ENCODE results near the gene RYR2. TPM values are rescaled to one million over a fixed set of nuclear protein-coding genes. Genes with fewer than 3 reads are reported as not detected.
"Not testable (repeated sequence)": the region's sequence is repeated elsewhere in the genome, so short reads cannot be mapped to it uniquely, and the experiment has no call there.

RYR2 gene
- total RNA-seq, 2 donors from 2014 or later = 14.2 to 17.1 TPM

DNA sequence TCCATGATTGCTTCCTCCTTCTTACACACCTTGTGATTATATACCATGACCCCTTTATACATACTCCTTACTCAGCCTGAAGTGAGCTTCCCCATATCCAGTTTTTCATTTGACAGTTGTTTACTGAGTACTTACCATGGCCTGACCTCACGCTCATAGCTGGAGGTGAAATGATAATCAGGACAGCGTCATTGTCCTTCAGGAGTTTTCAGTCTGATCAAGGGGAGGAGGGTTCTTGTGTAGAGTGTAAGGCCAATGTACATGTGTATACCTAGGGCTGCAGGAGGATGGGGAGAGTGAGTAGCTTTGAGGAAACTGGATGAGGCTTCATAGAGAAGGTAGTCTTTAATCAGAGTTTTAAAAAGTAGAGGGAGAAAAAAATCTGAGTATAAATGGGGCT lies 325.8 kb downstream of the RYR2 start:
- DNase-seq = no peak
- 41 to 48% methylated on average over 2 of the region's 2 CpGs for WGBS, 2 donors

DNA sequence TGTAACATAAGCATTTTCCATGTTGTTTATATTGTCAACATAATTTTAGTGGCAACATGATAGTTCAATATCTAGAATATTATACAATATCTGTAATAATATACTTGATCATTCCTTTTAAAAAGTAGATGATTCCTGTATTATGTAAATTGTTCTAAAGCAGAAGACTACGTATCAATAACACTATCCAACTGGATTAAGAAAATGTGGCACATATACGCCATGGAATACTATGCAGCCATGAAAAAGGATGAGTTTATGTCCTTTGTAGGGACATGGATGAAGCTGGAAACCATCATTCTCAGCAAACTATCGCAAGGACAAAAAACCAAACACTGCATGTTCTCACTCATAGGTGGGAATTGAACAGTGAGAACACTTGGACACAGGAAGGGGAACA lies 329.5 kb downstream of the RYR2 start:
- intact Hi-C loops (cut with DNase I); ATAC-seq: not testable (repeated sequence)
- WGBS, 2 donors = 54 to 70% methylated on average over 3 of the region's 3 CpGs

More for the DNA sequence above, 325.8 kb downstream of the RYR2 start:
- no peak overlapping the region for H3K4me3 ChIP-seq
- intact Hi-C loops (cut with DNase I) = no loop called here
- no peak for ATAC-seq
- H3K36me3 ChIP-seq (replicated peaks in 1 of 2; ENCODE audit: insufficient read depth in 1 of 2, low read depth in 2 of 2) = no peaks in the 10 kb centered on the region
- no peaks in the 10 kb centered on the region for H3K9me3 ChIP-seq
- no peaks in the 10 kb centered on the region for H3K27me3 ChIP-seq
- TF ChIP-seq POLR2A (IDR thresholded peaks at IDR 0.05) = no peak
- TF ChIP-seq, protein P1, sequence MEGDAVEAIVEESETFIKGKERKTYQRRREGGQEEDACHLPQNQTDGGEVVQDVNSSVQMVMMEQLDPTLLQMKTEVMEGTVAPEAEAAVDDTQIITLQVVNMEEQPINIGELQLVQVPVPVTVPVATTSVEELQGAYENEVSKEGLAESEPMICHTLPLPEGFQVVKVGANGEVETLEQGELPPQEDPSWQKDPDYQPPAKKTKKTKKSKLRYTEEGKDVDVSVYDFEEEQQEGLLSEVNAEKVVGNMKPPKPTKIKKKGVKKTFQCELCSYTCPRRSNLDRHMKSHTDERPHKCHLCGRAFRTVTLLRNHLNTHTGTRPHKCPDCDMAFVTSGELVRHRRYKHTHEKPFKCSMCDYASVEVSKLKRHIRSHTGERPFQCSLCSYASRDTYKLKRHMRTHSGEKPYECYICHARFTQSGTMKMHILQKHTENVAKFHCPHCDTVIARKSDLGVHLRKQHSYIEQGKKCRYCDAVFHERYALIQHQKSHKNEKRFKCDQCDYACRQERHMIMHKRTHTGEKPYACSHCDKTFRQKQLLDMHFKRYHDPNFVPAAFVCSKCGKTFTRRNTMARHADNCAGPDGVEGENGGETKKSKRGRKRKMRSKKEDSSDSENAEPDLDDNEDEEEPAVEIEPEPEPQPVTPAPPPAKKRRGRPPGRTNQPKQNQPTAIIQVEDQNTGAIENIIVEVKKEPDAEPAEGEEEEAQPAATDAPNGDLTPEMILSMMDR (IDR thresholded peaks at IDR 0.05) = no peak
- no peaks in the 10 kb centered on the region for H3K4me1 ChIP-seq
- H3K27ac ChIP-seq = no peak overlapping the region

DNA sequence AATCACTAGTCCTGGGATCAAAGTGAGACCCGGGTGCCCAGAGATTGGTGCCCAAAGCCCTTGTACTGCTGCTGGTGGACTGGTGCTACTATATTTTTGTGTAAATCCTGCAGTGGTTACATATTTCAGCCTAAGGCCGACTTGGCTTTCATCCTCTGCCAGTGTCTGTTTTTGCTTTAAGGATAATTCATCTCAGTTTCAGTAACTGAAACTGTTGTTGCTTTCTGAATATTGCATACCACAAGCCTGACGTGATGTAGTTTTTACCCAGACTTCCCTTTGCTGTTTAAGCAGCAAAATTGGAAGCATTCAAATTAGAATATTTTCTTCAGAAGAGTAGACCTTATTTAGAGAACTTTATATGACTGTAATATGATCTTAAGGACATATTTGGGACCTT lies 341.8 kb downstream of the RYR2 start:
- Histone ChIP-seq H3K27me3 (no peaks in the 10 kb centered on the region), H3K4me3 (no peak overlapping the region), H3K4me1 (no peaks in the 10 kb centered on the region), H3K36me3 (replicated peaks in 1 of 2; ENCODE audit: insufficient read depth in 1 of 2, low read depth in 2 of 2) (no peaks in the 10 kb centered on the region), H3K9me3 (no peaks in the 10 kb centered on the region), H3K27ac (no peak overlapping the region)
- DNase-seq = no peak
- intact Hi-C loops (cut with DNase I) = no loop called here
- TF ChIP-seq, protein P1 (IDR thresholded peaks at IDR 0.05) = no peak
- no peak for TF ChIP-seq POLR2A (IDR thresholded peaks at IDR 0.05)
- WGBS, 2 donors = 59 to 60% methylated on average over 3 of the region's 3 CpGs
- ATAC-seq = no peak

More for the DNA sequence above, 329.5 kb downstream of the RYR2 start:
- H3K9me3 ChIP-seq; DNase-seq; H3K27ac ChIP-seq; H3K27me3 ChIP-seq; H3K4me1 ChIP-seq; H3K4me3 ChIP-seq; H3K36me3 ChIP-seq (replicated peaks in 1 of 2; ENCODE audit: insufficient read depth in 1 of 2, low read depth in 2 of 2): not testable (repeated sequence)

DNA sequence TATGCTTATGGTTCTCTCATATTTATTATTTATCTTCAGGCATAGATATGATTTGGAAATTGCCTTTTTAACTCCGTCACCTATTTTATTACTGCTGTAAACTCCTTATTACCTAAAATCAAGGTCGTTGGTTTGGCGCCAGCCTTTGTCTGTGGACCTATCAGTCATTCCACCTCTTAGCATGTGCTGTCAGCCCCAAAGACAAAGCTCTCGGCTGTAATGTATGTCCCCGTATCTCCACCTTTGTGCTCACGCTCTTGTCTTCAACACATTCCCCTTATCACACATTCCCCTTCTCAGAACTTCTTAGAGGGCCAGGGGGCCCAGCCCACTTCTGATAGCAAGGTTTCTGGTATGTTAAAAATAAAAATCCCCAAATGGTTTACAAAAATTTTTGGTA lies 342.2 kb downstream of the RYR2 start:
- Histone ChIP-seq H3K4me1 (no peaks in the 10 kb centered on the region), H3K36me3 (replicated peaks in 1 of 2; ENCODE audit: insufficient read depth in 1 of 2, low read depth in 2 of 2) (no peaks in the 10 kb centered on the region), H3K27ac (no peak overlapping the region), H3K9me3 (no peaks in the 10 kb centered on the region), H3K4me3 (no peak overlapping the region), H3K27me3 (no peaks in the 10 kb centered on the region)
- ATAC-seq (no peak), DNase-seq (peak in 1 of 4 donors; percentile 7)
- intact Hi-C loops (cut with DNase I) = no loop called here
- TF ChIP-seq, protein P1 (IDR thresholded peaks at IDR 0.05) = no peak
- TF ChIP-seq POLR2A (IDR thresholded peaks at IDR 0.05) = no peak
- 35 to 47% methylated on average over 6 of the region's 6 CpGs for WGBS, 2 donors

DNA sequence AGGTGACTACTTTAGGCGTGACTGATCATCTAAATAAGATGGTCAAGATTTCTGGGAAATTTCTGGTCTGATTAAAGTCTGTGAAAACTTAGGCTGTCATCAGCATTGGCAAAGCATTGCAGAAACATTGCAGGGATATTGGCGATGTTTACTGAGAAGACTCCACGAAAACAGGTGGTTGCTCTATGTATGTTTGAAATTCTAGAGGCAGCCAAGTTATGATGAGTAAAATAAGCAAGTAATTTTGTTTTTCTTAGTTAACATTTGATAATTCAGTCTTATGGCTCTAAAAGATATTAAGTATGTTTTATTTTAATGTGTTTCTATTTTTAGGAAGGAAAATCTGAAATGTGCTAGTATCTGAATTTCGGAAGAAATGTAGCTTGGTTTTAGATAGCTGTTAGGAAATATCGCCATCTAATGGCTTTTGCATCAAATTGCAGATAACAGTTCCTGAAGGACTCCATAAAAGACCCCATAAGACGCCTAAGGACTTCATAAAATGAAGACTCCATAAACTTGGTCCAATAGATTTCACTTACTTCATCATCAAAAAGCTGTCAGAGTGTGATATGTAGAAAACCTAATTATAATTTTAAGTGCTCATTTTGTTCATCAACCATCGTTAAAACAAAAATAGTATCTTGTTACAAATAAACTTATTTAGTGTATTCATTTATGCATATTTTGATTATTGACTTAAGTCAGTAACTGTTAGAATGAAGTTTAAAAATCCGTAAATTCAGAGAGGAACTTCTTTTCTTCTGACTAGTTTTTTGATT lies 344.6 kb downstream of the RYR2 start:
- Histone ChIP-seq H3K4me3 (no peak overlapping the region), H3K27me3 (no peaks in the 10 kb centered on the region), H3K9me3 (no peaks in the 10 kb centered on the region), H3K4me1 (no peaks in the 10 kb centered on the region), H3K36me3 (replicated peaks in 1 of 2; ENCODE audit: insufficient read depth in 1 of 2, low read depth in 2 of 2) (no peaks in the 10 kb centered on the region), H3K27ac (no peak overlapping the region)
- WGBS, 2 donors = 44 to 48% methylated on average over 8 of the region's 8 CpGs
- TF ChIP-seq POLR2A (IDR thresholded peaks at IDR 0.05) = no peak
- TF ChIP-seq, protein P1 (IDR thresholded peaks at IDR 0.05) = peak; percentile 28 to 58 (median 52)
- ATAC-seq (no peak), DNase-seq (no peak)
- intact Hi-C loops (cut with DNase I) = no loop called here
